AG04450 (cell line): ENCODE results near the gene CYP27A1. TPM values are rescaled to one million over a fixed set of nuclear protein-coding genes. Genes with fewer than 3 reads are reported as not detected.

Experiments
- CTCF ChIA-PET: fragments of 300-600, 350-600 bp; formaldehyde crosslinking; extraction: SDS; loops from one replicate; lab custom pipeline; 2022; ENCODE audit warnings: antibody characterized with exemption, inconsistent platforms; lab: Charles Lee
- POLR2A ChIA-PET: fragments of 350-600 bp; formaldehyde crosslinking; extraction: SDS; loops from one replicate; lab custom pipeline; 2021; ENCODE audit warnings: antibody characterized with exemption, inconsistent platforms; lab: Yijun Ruan, JAX
- DNase-seq: peaks from one replicate; pipeline ENCODE4 v3.0.0-alpha.2; 2011; ENCODE audit warnings: low read depth, low spot score
- H3K27ac ChIP-seq: one replicate; pipeline ENCODE4 v1.5.1; 2012; ENCODE audit warnings: low read depth, low read length, control low read depth
- H3K27me3 ChIP-seq: one replicate; pipeline ENCODE4 v1.6.0; 2012; ENCODE audit warnings: low read length; ENCODE audit not compliant: control insufficient read depth, insufficient read depth
- H3K4me3 ChIP-seq: 2 replicates; pipeline ENCODE4 v1.5.1; 2011; ENCODE audit warnings: mild to moderate bottlenecking, low read depth, low read length, control low read depth
- H3K9me3 ChIP-seq: 2 replicates; pipeline ENCODE4 v1.5.1; 2012; ENCODE audit warnings: low read length; ENCODE audit not compliant: control insufficient read depth, insufficient read depth
- CTCF ChIP-seq: IDR thresholded peaks from 2 replicates; pipeline ENCODE4 v1.5.1; 2011; ENCODE audit warnings: low read depth, low read length, control low read depth, inconsistent platforms
- polyA plus RNA-seq: library from polyadenylated mRNA; depleted of rRNA; stranded (reverse); fragments of >200 nt; gene quantifications from 2 replicates; pipeline ENCODE4 v1.2.3, GENCODE V29; 2011

The CYP27A1 gene
- polyA plus RNA-seq, 1 experiment, result 25.6 TPM

- Histone ChIP-seq H3K27me3 (peaks cover 79% of the 10 kb centered on the region), H3K4me3 (no peak overlapping the region), H3K9me3 (peaks cover 9% of the 10 kb centered on the region), H3K27ac (no peak overlapping the region)
- ChIA-PET CTCF (interaction anchor here (1.1 kb wide), 1 partner anchor 9 kb away, joined by 3 read pairs; no protein-coding TSS in a partner anchor), POLR2A (no interaction called here)
- DNase-seq, result no peak
- TF ChIP-seq CTCF, result no peak
Measured at GRCh38 chr2:218856167-218856895, 74.4 kb downstream of the CYP27A1 start.

- ChIA-PET CTCF (no interaction called here), POLR2A (no interaction called here)
- Histone ChIP-seq H3K9me3 (peaks cover 9% of the 10 kb centered on the region), H3K27ac (no peak overlapping the region), H3K27me3 (peaks cover 84% of the 10 kb centered on the region), H3K4me3 (no peak overlapping the region)
- no peak for TF ChIP-seq CTCF
- DNase-seq, result no peak
Measured at GRCh38 chr2:218856896-218857243, 74.9 kb downstream of the CYP27A1 start.

- no peak for DNase-seq
- H3K27ac ChIP-seq, result no peak overlapping the region
- CTCF ChIA-PET, result interaction anchor here (1.2 to 1.5 kb wide), 2 partner anchors 19 to 40 kb away, joined by 3 to 4 read pairs; no protein-coding TSS in a partner anchor
- no peak for TF ChIP-seq CTCF
- no peak overlapping the region for H3K4me3 ChIP-seq
- peaks cover 9% of the 10 kb centered on the region for H3K9me3 ChIP-seq
- peaks cover 87% of the 10 kb centered on the region for H3K27me3 ChIP-seq
- POLR2A ChIA-PET, result no interaction called here
Measured at GRCh38 chr2:218857371-218858137, 75.6 kb downstream of the CYP27A1 start.

GRCh38 chr2:218858138-218858445 lies 76.1 kb downstream of the CYP27A1 start:
- H3K9me3 ChIP-seq, result peaks cover 9% of the 10 kb centered on the region
- no peak for TF ChIP-seq CTCF
- no peak overlapping the region for H3K4me3 ChIP-seq
- ChIA-PET CTCF (interaction anchor here (0.8 to 1.5 kb wide), 3 partner anchors 19 to 209 kb away, joined by 3 to 4 read pairs (median 3); no protein-coding TSS in a partner anchor), POLR2A (no interaction called here)
- no peak overlapping the region for H3K27ac ChIP-seq
- peaks cover 85% of the 10 kb centered on the region for H3K27me3 ChIP-seq
- no peak for DNase-seq
